Parathyroid adenoma (tissue), 2 donors: ENCODE measurements around the gene CHAD.
"Not testable (repeated sequence)": the region's sequence is repeated elsewhere in the genome, so short reads cannot be mapped to it uniquely, and the experiment has no call there.

Experiments
- H2AFZ ChIP-seq: fragments of 300-600 bp; sonication (generic); one replicate; pipeline ENCODE4 v1.7.0; 2017; ENCODE audit warnings: antibody characterized with exemption, mild to moderate bottlenecking
- H3K27ac ChIP-seq: fragments of 300-600 bp; sonication (generic); one replicate; pipeline ENCODE4 v1.7.0; 2017
- H3K27me3 ChIP-seq: fragments of 300-600 bp; sonication (generic); one replicate; pipeline ENCODE4 v1.7.0; 2017; ENCODE audit warnings: low read length; ENCODE audit not compliant: control insufficient read depth, insufficient read depth
- H3K36me3 ChIP-seq: fragments of 300-600 bp; sonication (generic); one replicate; pipeline ENCODE4 v1.7.0; 2017; ENCODE audit warnings: low read length; ENCODE audit not compliant: control insufficient read depth, insufficient read depth
- H3K4me1 ChIP-seq: fragments of 300-600 bp; sonication (generic); one replicate; pipeline ENCODE4 v1.7.0; 2017; ENCODE audit warnings: control low read depth
- H3K4me2 ChIP-seq: fragments of 300-600 bp; sonication (generic); one replicate; pipeline ENCODE4 v1.7.0; 2017; ENCODE audit warnings: low read length
- H3K4me3 ChIP-seq: fragments of 300-600 bp; sonication (generic); one replicate; pipeline ENCODE4 v1.7.0; 2017; ENCODE audit warnings: low read depth, low read length
- H3K79me2 ChIP-seq: fragments of 300-600 bp; sonication (generic); one replicate; pipeline ENCODE4 v1.7.0; 2017; ENCODE audit warnings: control low read depth
- H3K9ac ChIP-seq: fragments of 300-600 bp; sonication (generic); one replicate; pipeline ENCODE4 v1.7.0; 2017; ENCODE audit warnings: mild to moderate bottlenecking
- H3K9me3 ChIP-seq: fragments of 300-600 bp; sonication (generic); one replicate; pipeline ENCODE4 v1.7.0; 2017; ENCODE audit warnings: low read length; ENCODE audit not compliant: control insufficient read depth
- CTCF ChIP-seq: fragments of 300-600 bp; sonication (generic); IDR thresholded peaks from one replicate; pipeline ENCODE4 v1.7.0; 2017; ENCODE audit warnings: antibody characterized with exemption, mild to moderate bottlenecking
- donor health status: primary hyperparathyroidism.

Gene CHAD

GRCh38 chr17:50429793-50430192 is 38.9 kb downstream of the CHAD start:
- Histone ChIP-seq H3K4me1 (peaks cover 22% of the 10 kb centered on the region), H2AFZ (no peak overlapping the region), H3K79me2 (peaks cover 21% of the 10 kb centered on the region), H3K4me3 (no peak overlapping the region), H3K27ac (no peak overlapping the region), H3K9me3 (no peaks in the 10 kb centered on the region), H3K4me2 (no peak overlapping the region), H3K27me3 (no peaks in the 10 kb centered on the region), H3K9ac (no peak overlapping the region), H3K36me3 (no peaks in the 10 kb centered on the region)
- no peak for TF ChIP-seq CTCF

- H3K9me3 ChIP-seq, result no peaks in the 10 kb centered on the region
- no peak for TF ChIP-seq CTCF
- no peak overlapping the region for H3K4me3 ChIP-seq
- no peaks in the 10 kb centered on the region for H3K27me3 ChIP-seq
- H3K4me2 ChIP-seq, result no peak overlapping the region
- no peak overlapping the region for H2AFZ ChIP-seq
- peaks cover 20% of the 10 kb centered on the region for H3K79me2 ChIP-seq
- no peak overlapping the region for H3K27ac ChIP-seq
- no peaks in the 10 kb centered on the region for H3K36me3 ChIP-seq
- no peak overlapping the region for H3K9ac ChIP-seq
- peaks cover 22% of the 10 kb centered on the region for H3K4me1 ChIP-seq
Observed at GRCh38 chr17:50428831-50429424, 39.8 kb downstream of the CHAD start.

- not testable (repeated sequence) for H3K9ac ChIP-seq, H3K4me3 ChIP-seq, H3K27me3 ChIP-seq, H3K27ac ChIP-seq, H3K9me3 ChIP-seq, H3K4me2 ChIP-seq, H3K36me3 ChIP-seq, H2AFZ ChIP-seq
- peaks cover 18% of the 10 kb centered on the region for H3K79me2 ChIP-seq
- H3K4me1 ChIP-seq, result peaks cover 22% of the 10 kb centered on the region
Observed at GRCh38 chr17:50428126-50428525, 40.6 kb downstream of the CHAD start.

GRCh38 chr17:50426814-50427787 is 41.6 kb downstream of the CHAD start:
- no peak overlapping the region for H3K9ac ChIP-seq
- peak overlapping the region; percentile 99 for H2AFZ ChIP-seq
- peaks cover 18% of the 10 kb centered on the region for H3K4me1 ChIP-seq
- peak; percentile 11 for TF ChIP-seq CTCF
- H3K27ac ChIP-seq, result peak overlapping the region; percentile 76
- H3K9me3 ChIP-seq, result no peaks in the 10 kb centered on the region
- peak overlapping the region; percentile 72 for H3K4me3 ChIP-seq
- peaks cover 18% of the 10 kb centered on the region for H3K79me2 ChIP-seq
- H3K4me2 ChIP-seq, result peak overlapping the region; percentile 98
- no peaks in the 10 kb centered on the region for H3K27me3 ChIP-seq
- H3K36me3 ChIP-seq, result no peaks in the 10 kb centered on the region

GRCh38 chr17:50426472-50426782 is 42.3 kb downstream of the CHAD start:
- Histone ChIP-seq H3K79me2 (peaks cover 18% of the 10 kb centered on the region), H3K4me2 (peak overlapping the region; percentile 98), H3K27me3 (no peaks in the 10 kb centered on the region), H3K27ac (peak overlapping the region; percentile 76), H3K9ac (no peak overlapping the region), H3K4me1 (peaks cover 18% of the 10 kb centered on the region), H3K9me3 (no peaks in the 10 kb centered on the region), H2AFZ (peak overlapping the region; percentile 99), H3K36me3 (no peaks in the 10 kb centered on the region), H3K4me3 (peak overlapping the region; percentile 72)
- TF ChIP-seq CTCF, result no peak
